IPS-15b (cell line): Measurements from ENCODE around the gene JPH4.
"Not testable (repeated sequence)": the region's sequence is repeated elsewhere in the genome, so short reads cannot be mapped to it uniquely, and the experiment has no call there.

Experiments used
- H3K27me3 ChIP-seq: one replicate; pipeline ENCODE4 v1.6.1; 2013; ENCODE audit warnings: low read length; ENCODE audit not compliant: control insufficient read depth, insufficient read depth
- H3K36me3 ChIP-seq: one replicate; pipeline ENCODE4 v1.6.1; 2013; ENCODE audit warnings: low read length; ENCODE audit not compliant: control insufficient read depth, insufficient read depth
- H3K4me1 ChIP-seq: one replicate; pipeline ENCODE4 v1.6.1; 2013; ENCODE audit warnings: mild to moderate bottlenecking, low read length; ENCODE audit not compliant: control insufficient read depth, insufficient read depth
- H3K4me3 ChIP-seq: one replicate; pipeline ENCODE4 v1.5.1; 2013; ENCODE audit warnings: low read depth, low read length
- H3K9ac ChIP-seq: one replicate; pipeline ENCODE4 v1.6.1; 2013; ENCODE audit warnings: low read depth, mild to moderate bottlenecking, low read length
- H3K9me3 ChIP-seq: one replicate; pipeline ENCODE4 v1.6.1; 2013; ENCODE audit warnings: mild to moderate bottlenecking, low read length; ENCODE audit not compliant: control insufficient read depth, insufficient read depth

JPH4 gene

GRCh38 chr14:23615856-23616255, 37.3 kb upstream of the JPH4 start:
- no peaks in the 10 kb centered on the region for H3K9me3 ChIP-seq
- H3K4me1 ChIP-seq, result no peaks in the 10 kb centered on the region
- no peak overlapping the region for H3K4me3 ChIP-seq
- H3K36me3 ChIP-seq, result no peaks in the 10 kb centered on the region
- peaks cover 2% of the 10 kb centered on the region for H3K27me3 ChIP-seq
- H3K9ac ChIP-seq, result no peak overlapping the region

- H3K27me3 ChIP-seq, result peaks cover 2% of the 10 kb centered on the region
- H3K9me3 ChIP-seq, result no peaks in the 10 kb centered on the region
- no peak overlapping the region for H3K9ac ChIP-seq
- no peaks in the 10 kb centered on the region for H3K36me3 ChIP-seq
- H3K4me3 ChIP-seq, result no peak overlapping the region
- no peaks in the 10 kb centered on the region for H3K4me1 ChIP-seq
Measured at GRCh38 chr14:23614395-23614828, 35.8 kb upstream of the JPH4 start.

- Histone ChIP-seq H3K9ac (no peak overlapping the region), H3K9me3 (no peaks in the 10 kb centered on the region), H3K4me3 (no peak overlapping the region), H3K4me1 (no peaks in the 10 kb centered on the region), H3K27me3 (peaks cover 2% of the 10 kb centered on the region), H3K36me3 (no peaks in the 10 kb centered on the region)
Measured at GRCh38 chr14:23613242-23614070, 34.9 kb upstream of the JPH4 start.

- Histone ChIP-seq H3K9ac (no peak overlapping the region), H3K4me1 (no peaks in the 10 kb centered on the region), H3K27me3 (peaks cover 2% of the 10 kb centered on the region), H3K4me3 (no peak overlapping the region), H3K9me3 (no peaks in the 10 kb centered on the region), H3K36me3 (no peaks in the 10 kb centered on the region)
Measured at GRCh38 chr14:23612802-23613201, 34.2 kb upstream of the JPH4 start.

- Histone ChIP-seq H3K27me3 (peaks cover 2% of the 10 kb centered on the region), H3K4me3 (no peak overlapping the region), H3K9ac (no peak overlapping the region), H3K36me3 (no peaks in the 10 kb centered on the region), H3K4me1 (no peaks in the 10 kb centered on the region), H3K9me3 (no peaks in the 10 kb centered on the region)
Measured at GRCh38 chr14:23612354-23612732, 33.8 kb upstream of the JPH4 start.

GRCh38 chr14:23610815-23611289, 32.3 kb upstream of the JPH4 start:
- H3K36me3 ChIP-seq, result no peaks in the 10 kb centered on the region
- H3K9me3 ChIP-seq, result no peaks in the 10 kb centered on the region
- peaks cover 2% of the 10 kb centered on the region for H3K27me3 ChIP-seq
- no peaks in the 10 kb centered on the region for H3K4me1 ChIP-seq
- no peak overlapping the region for H3K4me3 ChIP-seq
- H3K9ac ChIP-seq, result no peak overlapping the region

- H3K4me3 ChIP-seq, result no peak overlapping the region
- H3K9me3 ChIP-seq, result no peaks in the 10 kb centered on the region
- no peaks in the 10 kb centered on the region for H3K36me3 ChIP-seq
- H3K27me3 ChIP-seq, result peaks cover 2% of the 10 kb centered on the region
- H3K9ac ChIP-seq, result no peak overlapping the region
- no peaks in the 10 kb centered on the region for H3K4me1 ChIP-seq
Measured at GRCh38 chr14:23610090-23610814, 31.7 kb upstream of the JPH4 start.

GRCh38 chr14:23609411-23610089, 31.0 kb upstream of the JPH4 start:
- H3K4me1 ChIP-seq, H3K36me3 ChIP-seq, H3K4me3 ChIP-seq, H3K27me3 ChIP-seq, H3K9ac ChIP-seq, H3K9me3 ChIP-seq: not testable (repeated sequence)

GRCh38 chr14:23609001-23609400, 30.4 kb upstream of the JPH4 start:
- Histone ChIP-seq H3K27me3 (peaks cover 2% of the 10 kb centered on the region), H3K36me3 (no peaks in the 10 kb centered on the region), H3K9me3 (no peaks in the 10 kb centered on the region), H3K9ac (no peak overlapping the region), H3K4me3 (no peak overlapping the region), H3K4me1 (no peaks in the 10 kb centered on the region)

- Histone ChIP-seq H3K4me1 (no peaks in the 10 kb centered on the region), H3K27me3 (peaks cover 2% of the 10 kb centered on the region), H3K4me3 (no peak overlapping the region), H3K9me3 (no peaks in the 10 kb centered on the region), H3K36me3 (no peaks in the 10 kb centered on the region), H3K9ac (no peak overlapping the region)
Measured at GRCh38 chr14:23608454-23608853, 29.9 kb upstream of the JPH4 start.

GRCh38 chr14:23605931-23606585, 27.5 kb upstream of the JPH4 start:
- no peaks in the 10 kb centered on the region for H3K9me3 ChIP-seq
- no peaks in the 10 kb centered on the region for H3K36me3 ChIP-seq
- no peaks in the 10 kb centered on the region for H3K27me3 ChIP-seq
- no peak overlapping the region for H3K4me3 ChIP-seq
- no peaks in the 10 kb centered on the region for H3K4me1 ChIP-seq
- no peak overlapping the region for H3K9ac ChIP-seq
